ENCODE results near the gene OR52K1.

DNA sequence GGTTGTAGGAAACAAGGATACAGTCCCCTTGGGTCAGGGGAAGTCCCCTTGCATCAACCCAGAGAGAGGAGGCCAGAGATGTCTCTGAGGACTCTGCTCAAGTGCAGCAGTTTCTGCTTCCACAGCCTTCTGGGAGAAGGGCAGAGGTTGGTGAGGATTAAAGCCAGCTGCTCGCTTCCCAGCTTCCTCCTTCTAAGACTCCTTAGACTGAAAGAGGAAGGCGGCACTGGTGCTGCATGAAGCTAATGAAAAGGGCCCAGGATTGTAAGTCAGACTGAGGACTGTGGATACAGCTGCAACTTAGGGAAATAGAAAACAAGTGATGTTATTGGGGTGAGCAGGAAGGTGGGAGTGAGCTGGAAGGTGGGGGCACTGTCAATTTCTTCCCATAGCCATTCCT is at the start of gene OR52K1:
- TF ChIP-seq, protein P1, sequence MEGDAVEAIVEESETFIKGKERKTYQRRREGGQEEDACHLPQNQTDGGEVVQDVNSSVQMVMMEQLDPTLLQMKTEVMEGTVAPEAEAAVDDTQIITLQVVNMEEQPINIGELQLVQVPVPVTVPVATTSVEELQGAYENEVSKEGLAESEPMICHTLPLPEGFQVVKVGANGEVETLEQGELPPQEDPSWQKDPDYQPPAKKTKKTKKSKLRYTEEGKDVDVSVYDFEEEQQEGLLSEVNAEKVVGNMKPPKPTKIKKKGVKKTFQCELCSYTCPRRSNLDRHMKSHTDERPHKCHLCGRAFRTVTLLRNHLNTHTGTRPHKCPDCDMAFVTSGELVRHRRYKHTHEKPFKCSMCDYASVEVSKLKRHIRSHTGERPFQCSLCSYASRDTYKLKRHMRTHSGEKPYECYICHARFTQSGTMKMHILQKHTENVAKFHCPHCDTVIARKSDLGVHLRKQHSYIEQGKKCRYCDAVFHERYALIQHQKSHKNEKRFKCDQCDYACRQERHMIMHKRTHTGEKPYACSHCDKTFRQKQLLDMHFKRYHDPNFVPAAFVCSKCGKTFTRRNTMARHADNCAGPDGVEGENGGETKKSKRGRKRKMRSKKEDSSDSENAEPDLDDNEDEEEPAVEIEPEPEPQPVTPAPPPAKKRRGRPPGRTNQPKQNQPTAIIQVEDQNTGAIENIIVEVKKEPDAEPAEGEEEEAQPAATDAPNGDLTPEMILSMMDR (IDR thresholded peaks at IDR 0.05), result no peak
- no peak for TF ChIP-seq POLR2A (IDR thresholded peaks at IDR 0.05)
